Upper lobe of left lung (tissue), 6 donors: ENCODE measurements around the gene EXOC6B. TPM values are rescaled to one million over a fixed set of nuclear protein-coding genes. Genes with fewer than 3 reads are reported as not detected.
A peak's percentile ranks its signal among the peaks of the same experiment; 100 is the strongest.

Experiments
- ATAC-seq, 2 donors: fragments of 200-7000 bp; cut with Tn5 transposase; one replicate each; pipeline ENCODE4 v1.9.1; 2022; ENCODE audit warnings: mild to moderate bottlenecking in 2 of 2, moderate library complexity in 2 of 2; ENCODE audit not compliant: low FRiP score in 2 of 2
- DNase-seq, 2 donors: peaks; one replicate each; pipeline ENCODE4 v3.0.0-alpha.2; 2019 to 2020
- H3K27ac ChIP-seq, 4 donors: fragments of 200-600 bp; sonication (generic); one replicate each; pipeline ENCODE4 v1.5.1; 2016 to 2019
- H3K27me3 ChIP-seq, 4 donors: fragments of 200-600 bp; sonication (generic); one replicate each; pipeline ENCODE4 v1.5.1; 2017 to 2019
- H3K36me3 ChIP-seq, 4 donors: fragments of 200-600 bp; sonication (generic); one replicate each; pipeline ENCODE4 v1.5.1; 2016 to 2019
- H3K4me1 ChIP-seq, 4 donors: fragments of 200-600 bp; sonication (generic); one replicate each; pipeline ENCODE4 v1.5.1; 2018 to 2019
- H3K4me3 ChIP-seq, 4 donors: fragments of 200-600 bp; sonication (generic); one replicate each; pipeline ENCODE4 v1.5.1; 2017 to 2019; ENCODE audit warnings: mild to moderate bottlenecking in 2 of 4, moderate library complexity in 1 of 4
- H3K9me3 ChIP-seq, 4 donors: fragments of 200-600 bp; sonication (generic); one replicate each; pipeline ENCODE4 v1.5.1; 2018 to 2019
- EP300 ChIP-seq, 4 donors: sonication (generic); formaldehyde crosslinking; IDR thresholded peaks; one replicate each; pipeline ENCODE4 v1.5.1; 2017; ENCODE audit warnings: antibody characterized with exemption in 4 of 4, control low read depth in 2 of 4
- POLR2A ChIP-seq, 4 donors: fragments of 450-650 bp; IDR thresholded peaks; one replicate each; pipeline ENCODE4 v1.5.1; 2016 to 2017; ENCODE audit warnings: antibody characterized with exemption in 4 of 4, mild to moderate bottlenecking in 2 of 4
- POLR2AphosphoS5 ChIP-seq, 2 donors: sonication (generic); formaldehyde crosslinking; IDR thresholded peaks; one replicate each; pipeline ENCODE4 v1.5.1; 2017; ENCODE audit warnings: antibody characterized with exemption in 2 of 2
- WGBS, 2 donors: methylation state at CpG; one replicate each; pipeline ENCODE4 v1.1.5; 2017 to 2018; 5-methylcytosine and 5-hydroxymethylcytosine counted together
- total RNA-seq, 6 donors: library from RNA; depleted of rRNA in 4 of 6; stranded (reverse); fragments of >200 nt in 4 of 6; gene quantifications; one replicate each; pipeline versions ENCODE4 v1.1.0 to v1.2.1, GENCODE V29; 2016 to 2021
- TF ChIP-seq, protein P1 (sequence below), 6 experiments: fragments of 450-650 bp in 4 of 6; fragments of 200-600 bp in 2 of 6; sonication (generic) in 2 of 6; IDR thresholded peaks; one replicate each; pipeline ENCODE4 v1.5.1; 2016 to 2019; ENCODE audit warnings: antibody characterized with exemption in 6 of 6
- donor health status: DM: no; HTN: no; CAD: no; lungs with moderate emphysema.
- donor health status: DM: no; HTN: yes; CAD: no; lungs with severe emphysema.

EXOC6B gene
- total RNA-seq, 6 donors from 2014 or later = 11.0 to 56.6 (median 24.0) TPM

DNA sequence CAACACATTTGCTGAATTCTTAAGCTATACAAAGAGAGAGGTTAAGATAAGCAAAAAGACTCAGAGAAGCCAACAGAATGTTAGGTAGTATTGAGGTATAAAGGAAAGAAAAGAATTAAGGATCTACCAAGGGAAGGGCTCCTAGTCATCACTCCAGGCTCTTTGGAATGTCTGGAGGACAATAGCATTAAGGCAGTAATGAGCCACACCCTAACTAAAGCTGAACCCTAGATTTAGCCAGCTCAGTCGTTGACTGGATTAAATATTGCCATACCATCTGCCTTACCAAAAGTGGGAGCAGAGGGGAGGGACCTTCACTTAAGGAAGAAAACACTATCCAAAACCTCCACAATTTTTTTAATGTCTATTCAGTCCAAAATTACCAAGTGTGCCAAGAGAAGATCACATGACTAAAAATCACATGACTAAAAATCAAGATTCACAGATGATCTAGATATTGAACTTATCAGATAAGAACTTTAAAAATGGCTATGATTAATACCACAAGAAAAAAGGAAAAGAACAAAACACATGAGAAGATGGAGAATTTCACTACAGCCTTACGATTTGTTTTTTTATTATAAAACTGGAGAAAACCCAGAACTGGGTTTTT lies 59.7 kb downstream of the EXOC6B start:
- H3K36me3 ChIP-seq = peaks cover 0 to 6% (median 0%) of the 10 kb centered on the region in 4 donors
- no peak for DNase-seq
- WGBS, 2 donors = 62 to 66% methylated on average over 2 of the region's 2 CpGs
- H3K4me3 ChIP-seq = no peak overlapping the region
- H3K9me3 ChIP-seq = peaks cover 8 to 18% (median 11%) of the 10 kb centered on the region in 4 donors
- H3K27me3 ChIP-seq = no peaks in the 10 kb centered on the region
- no peak for ATAC-seq
- H3K27ac ChIP-seq = no peak overlapping the region
- no peak for TF ChIP-seq POLR2A (IDR thresholded peaks at IDR 0.05)
- TF ChIP-seq EP300 (IDR thresholded peaks at IDR 0.05) = no peak
- H3K4me1 ChIP-seq = no peaks in the 10 kb centered on the region

DNA sequence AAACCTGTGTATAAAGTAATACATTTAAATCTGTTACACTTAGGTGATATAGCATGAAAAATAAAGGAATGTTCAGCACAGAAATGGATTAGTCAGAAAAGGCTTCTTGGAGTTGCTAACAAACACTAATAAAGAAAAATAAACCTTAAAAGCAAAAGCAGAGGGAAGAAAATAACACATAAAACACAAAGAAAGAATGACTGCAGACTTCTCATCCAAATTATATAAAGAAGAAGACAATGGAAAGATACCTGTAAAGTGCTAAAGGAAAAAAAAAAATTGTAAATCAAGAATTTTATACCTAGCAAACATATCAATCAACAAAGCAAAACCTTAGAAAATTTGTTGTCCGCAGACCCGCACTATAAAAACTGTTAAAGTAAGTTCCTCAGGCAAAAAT lies 63.6 kb downstream of the EXOC6B start:
- ATAC-seq (no peak), DNase-seq (no peak)
- TF ChIP-seq POLR2AphosphoS5 (IDR thresholded peaks at IDR 0.05) (no peak), EP300 (IDR thresholded peaks at IDR 0.05) (no peak), POLR2A (IDR thresholded peaks at IDR 0.05) (no peak)
- TF ChIP-seq, protein P1, sequence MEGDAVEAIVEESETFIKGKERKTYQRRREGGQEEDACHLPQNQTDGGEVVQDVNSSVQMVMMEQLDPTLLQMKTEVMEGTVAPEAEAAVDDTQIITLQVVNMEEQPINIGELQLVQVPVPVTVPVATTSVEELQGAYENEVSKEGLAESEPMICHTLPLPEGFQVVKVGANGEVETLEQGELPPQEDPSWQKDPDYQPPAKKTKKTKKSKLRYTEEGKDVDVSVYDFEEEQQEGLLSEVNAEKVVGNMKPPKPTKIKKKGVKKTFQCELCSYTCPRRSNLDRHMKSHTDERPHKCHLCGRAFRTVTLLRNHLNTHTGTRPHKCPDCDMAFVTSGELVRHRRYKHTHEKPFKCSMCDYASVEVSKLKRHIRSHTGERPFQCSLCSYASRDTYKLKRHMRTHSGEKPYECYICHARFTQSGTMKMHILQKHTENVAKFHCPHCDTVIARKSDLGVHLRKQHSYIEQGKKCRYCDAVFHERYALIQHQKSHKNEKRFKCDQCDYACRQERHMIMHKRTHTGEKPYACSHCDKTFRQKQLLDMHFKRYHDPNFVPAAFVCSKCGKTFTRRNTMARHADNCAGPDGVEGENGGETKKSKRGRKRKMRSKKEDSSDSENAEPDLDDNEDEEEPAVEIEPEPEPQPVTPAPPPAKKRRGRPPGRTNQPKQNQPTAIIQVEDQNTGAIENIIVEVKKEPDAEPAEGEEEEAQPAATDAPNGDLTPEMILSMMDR (IDR thresholded peaks at IDR 0.05) = no peak
- peaks cover 8 to 18% (median 11%) of the 10 kb centered on the region in 4 donors for H3K9me3 ChIP-seq
- peaks cover 0 to 6% (median 0%) of the 10 kb centered on the region in 4 donors for H3K36me3 ChIP-seq
- 93 to 97% methylated on average over 2 of the region's 2 CpGs for WGBS, 2 donors
- H3K27ac ChIP-seq = no peak overlapping the region
- peaks cover 0 to 3% (median 0%) of the 10 kb centered on the region in 4 donors for H3K4me1 ChIP-seq
- no peaks in the 10 kb centered on the region for H3K27me3 ChIP-seq
- H3K4me3 ChIP-seq = no peak overlapping the region

DNA sequence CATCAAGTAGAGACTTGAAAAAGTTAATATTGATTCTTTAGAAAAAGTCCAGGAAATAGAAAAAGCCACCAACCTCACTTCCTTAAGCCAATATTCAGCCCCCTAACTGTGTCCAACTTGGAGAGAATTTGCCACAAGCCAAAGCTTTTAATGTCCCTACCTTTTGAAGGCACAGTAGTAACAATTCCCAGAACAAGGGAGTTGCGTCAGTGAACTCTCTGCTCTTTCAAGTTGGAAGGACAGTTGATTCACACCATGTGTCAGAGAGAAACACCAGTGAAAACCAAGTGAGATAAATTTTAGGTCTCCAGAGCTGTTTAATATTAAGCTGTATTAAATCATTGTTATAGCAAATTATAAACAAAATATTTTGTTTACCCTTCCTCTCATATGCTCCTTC lies 66.1 kb downstream of the EXOC6B start:
- peaks cover 0 to 12% (median 3%) of the 10 kb centered on the region in 4 donors for H3K4me1 ChIP-seq
- no peak overlapping the region for H3K4me3 ChIP-seq
- no peaks in the 10 kb centered on the region for H3K27me3 ChIP-seq
- DNase-seq = no peak
- peaks cover 8 to 18% (median 11%) of the 10 kb centered on the region in 4 donors for H3K9me3 ChIP-seq
- peaks cover 0 to 6% (median 0%) of the 10 kb centered on the region in 4 donors for H3K36me3 ChIP-seq
- ATAC-seq = no peak
- WGBS, 2 donors = 100% methylated on average over 1 of the region's 1 CpG
- H3K27ac ChIP-seq = no peak overlapping the region
- TF ChIP-seq POLR2A (IDR thresholded peaks at IDR 0.05) (no peak), POLR2AphosphoS5 (IDR thresholded peaks at IDR 0.05) (no peak), EP300 (IDR thresholded peaks at IDR 0.05) (no peak)
- TF ChIP-seq, protein P1 (IDR thresholded peaks at IDR 0.05) = no peak

DNA sequence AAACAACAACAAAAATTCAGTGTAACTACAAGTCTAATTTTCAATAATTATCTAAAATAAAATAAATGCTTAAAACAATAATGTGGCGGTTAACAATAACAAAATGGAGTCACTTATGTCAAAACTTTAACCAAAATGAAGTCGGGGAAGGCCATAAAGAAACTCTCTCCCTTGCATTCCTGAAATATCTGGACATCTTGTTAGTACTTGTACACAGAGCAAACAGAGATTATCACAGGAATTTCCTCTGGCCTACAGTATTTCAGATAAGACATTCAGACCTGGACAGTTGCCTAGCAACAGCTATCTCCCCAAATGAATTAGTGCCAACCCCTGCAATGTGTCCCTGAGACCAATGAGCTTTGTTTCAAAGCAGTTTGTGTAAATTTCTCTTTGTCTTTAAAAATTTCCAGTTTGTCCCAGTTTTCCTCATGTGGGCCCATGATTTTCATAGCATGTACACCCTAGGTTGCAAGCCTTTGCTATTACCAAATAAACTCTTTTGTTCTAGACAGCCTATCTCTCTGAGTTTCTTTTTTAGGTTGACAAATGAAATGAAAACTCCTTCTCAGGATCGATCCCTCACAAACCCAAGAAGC lies 68.6 kb downstream of the EXOC6B start:
- ATAC-seq = peak in 1 of 2 donors; percentile 63
- Histone ChIP-seq H3K4me1 (peaks cover 0 to 12% (median 3%) of the 10 kb centered on the region in 4 donors), H3K9me3 (peaks cover 6 to 10% (median 7%) of the 10 kb centered on the region in 4 donors), H3K27me3 (no peaks in the 10 kb centered on the region), H3K36me3 (no peaks in the 10 kb centered on the region), H3K27ac (peak overlapping the region in 1 of 4 donors; percentile 6), H3K4me3 (no peak overlapping the region)
- WGBS, 2 donors = 50 to 56% methylated on average over 3 of the region's 3 CpGs
- no peak for DNase-seq
- TF ChIP-seq EP300 (IDR thresholded peaks at IDR 0.05) = no peak
- TF ChIP-seq, protein P1 (IDR thresholded peaks at IDR 0.05) = no peak
- no peak for TF ChIP-seq POLR2AphosphoS5 (IDR thresholded peaks at IDR 0.05)
- no peak for TF ChIP-seq POLR2A (IDR thresholded peaks at IDR 0.05)

DNA sequence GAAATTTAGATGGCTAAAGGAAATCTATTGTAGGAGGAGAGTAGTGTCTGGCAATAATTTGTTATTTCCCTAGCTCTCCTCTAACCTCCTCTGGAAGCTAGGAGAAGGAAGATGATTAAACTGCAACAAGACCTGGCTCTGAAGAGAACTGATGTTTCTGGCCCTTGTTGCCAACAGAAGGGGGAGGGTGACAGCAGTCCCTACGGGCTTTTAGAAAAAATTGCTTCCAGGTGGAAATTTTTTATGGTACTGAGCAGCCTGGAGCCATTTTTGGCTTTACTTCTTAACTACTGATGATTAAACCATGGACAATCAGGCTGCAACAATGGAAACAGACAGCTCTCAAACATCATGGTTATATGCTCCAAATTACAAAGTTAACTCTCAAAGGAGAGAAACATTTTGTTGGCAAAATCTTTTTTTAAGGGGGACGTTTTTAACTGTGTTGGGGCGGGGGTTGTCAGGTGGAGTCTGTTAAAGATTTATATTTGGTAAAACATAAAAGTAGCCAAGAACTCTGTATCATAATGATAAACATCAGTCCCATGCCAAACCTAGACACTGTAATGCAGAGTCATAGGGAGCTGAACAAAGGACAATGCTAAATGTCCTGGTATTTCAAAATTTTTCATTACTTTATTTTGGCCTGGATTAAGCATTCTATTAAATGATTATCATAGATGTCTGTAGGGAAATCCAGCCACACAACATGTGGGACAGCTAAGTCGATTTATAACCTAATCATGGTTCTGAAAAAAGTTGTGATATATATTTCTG lies 70.0 kb downstream of the EXOC6B start:
- no peaks in the 10 kb centered on the region for H3K27me3 ChIP-seq
- WGBS, 2 donors = 69 to 75% methylated on average over 4 of the region's 4 CpGs
- H3K4me3 ChIP-seq = no peak overlapping the region
- no peak for DNase-seq
- H3K36me3 ChIP-seq = no peaks in the 10 kb centered on the region
- peak in 1 of 2 donors; percentile 26 for ATAC-seq
- H3K27ac ChIP-seq = no peak overlapping the region
- H3K4me1 ChIP-seq = peaks cover 0 to 12% (median 3%) of the 10 kb centered on the region in 4 donors
- no peak for TF ChIP-seq POLR2AphosphoS5 (IDR thresholded peaks at IDR 0.05)
- TF ChIP-seq, protein P1 (IDR thresholded peaks at IDR 0.05) = no peak
- no peaks in the 10 kb centered on the region for H3K9me3 ChIP-seq
